ENCODE results near the gene FIP1L1. TPM values are rescaled to one million over a fixed set of nuclear protein-coding genes. Genes with fewer than 3 reads are reported as not detected.

Gene FIP1L1
- polyA plus RNA-seq, 1 of the 3 experiments (the other 2 are of a cell fraction): 20.3 TPM

DNA sequence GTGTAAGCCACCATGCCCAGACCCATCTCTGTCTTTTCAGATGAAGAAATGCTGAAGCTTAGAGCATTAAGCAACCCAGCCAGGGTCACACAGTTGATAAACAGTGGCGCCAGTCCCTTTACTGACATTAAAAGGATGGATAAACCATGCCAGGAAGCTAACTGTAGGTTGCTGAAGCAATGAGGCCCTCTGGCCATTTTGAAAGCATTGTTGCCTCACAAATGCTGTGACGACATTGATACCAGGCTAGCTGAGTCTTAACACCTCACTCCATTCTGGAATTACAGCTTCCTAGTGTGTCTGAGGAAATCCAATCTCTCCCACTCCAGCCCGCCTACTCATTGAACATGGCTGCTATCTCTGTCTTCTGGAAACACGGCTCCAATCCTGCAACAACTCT is 124.1 kb downstream of the FIP1L1 start (continued):
- TF ChIP-seq, protein P1, sequence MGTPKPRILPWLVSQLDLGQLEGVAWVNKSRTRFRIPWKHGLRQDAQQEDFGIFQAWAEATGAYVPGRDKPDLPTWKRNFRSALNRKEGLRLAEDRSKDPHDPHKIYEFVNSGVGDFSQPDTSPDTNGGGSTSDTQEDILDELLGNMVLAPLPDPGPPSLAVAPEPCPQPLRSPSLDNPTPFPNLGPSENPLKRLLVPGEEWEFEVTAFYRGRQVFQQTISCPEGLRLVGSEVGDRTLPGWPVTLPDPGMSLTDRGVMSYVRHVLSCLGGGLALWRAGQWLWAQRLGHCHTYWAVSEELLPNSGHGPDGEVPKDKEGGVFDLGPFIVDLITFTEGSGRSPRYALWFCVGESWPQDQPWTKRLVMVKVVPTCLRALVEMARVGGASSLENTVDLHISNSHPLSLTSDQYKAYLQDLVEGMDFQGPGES (IDR thresholded peaks at IDR 0.05; ENCODE audit: low read depth, low read length): no peak
- TF ChIP-seq, protein P2, sequence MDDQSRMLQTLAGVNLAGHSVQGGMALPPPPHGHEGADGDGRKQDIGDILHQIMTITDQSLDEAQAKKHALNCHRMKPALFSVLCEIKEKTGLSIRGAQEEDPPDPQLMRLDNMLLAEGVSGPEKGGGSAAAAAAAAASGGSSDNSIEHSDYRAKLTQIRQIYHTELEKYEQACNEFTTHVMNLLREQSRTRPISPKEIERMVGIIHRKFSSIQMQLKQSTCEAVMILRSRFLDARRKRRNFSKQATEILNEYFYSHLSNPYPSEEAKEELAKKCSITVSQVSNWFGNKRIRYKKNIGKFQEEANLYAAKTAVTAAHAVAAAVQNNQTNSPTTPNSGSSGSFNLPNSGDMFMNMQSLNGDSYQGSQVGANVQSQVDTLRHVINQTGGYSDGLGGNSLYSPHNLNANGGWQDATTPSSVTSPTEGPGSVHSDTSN (IDR thresholded peaks at IDR 0.05): no peak

- H3K9me3 ChIP-seq: no peaks in the 10 kb centered on the region
- POLR2A ChIA-PET: no interaction called here
- H3F3A ChIP-seq (replicated peaks; ENCODE audit: insufficient read depth): no peaks in the 10 kb centered on the region
- H3K4me2 ChIP-seq: no peak overlapping the region
- no peak overlapping the region for H2AFZ ChIP-seq (ENCODE audit: low read depth)
- TF ChIP-seq RAD21 (IDR thresholded peaks at IDR 0.05; ENCODE audit: low read length) (no peak), MEF2A (IDR thresholded peaks at IDR 0.05; ENCODE audit: borderline replicate concordance, low read depth) (no peak), TCF12 (IDR thresholded peaks at IDR 0.05) (no peak), NRF1 (IDR thresholded peaks at IDR 0.05; ENCODE audit: low read depth, low read length) (no peak)
- TF ChIP-seq, protein P1 (IDR thresholded peaks at IDR 0.05; ENCODE audit: low read depth, low read length): no peak
- TF ChIP-seq, protein P3, sequence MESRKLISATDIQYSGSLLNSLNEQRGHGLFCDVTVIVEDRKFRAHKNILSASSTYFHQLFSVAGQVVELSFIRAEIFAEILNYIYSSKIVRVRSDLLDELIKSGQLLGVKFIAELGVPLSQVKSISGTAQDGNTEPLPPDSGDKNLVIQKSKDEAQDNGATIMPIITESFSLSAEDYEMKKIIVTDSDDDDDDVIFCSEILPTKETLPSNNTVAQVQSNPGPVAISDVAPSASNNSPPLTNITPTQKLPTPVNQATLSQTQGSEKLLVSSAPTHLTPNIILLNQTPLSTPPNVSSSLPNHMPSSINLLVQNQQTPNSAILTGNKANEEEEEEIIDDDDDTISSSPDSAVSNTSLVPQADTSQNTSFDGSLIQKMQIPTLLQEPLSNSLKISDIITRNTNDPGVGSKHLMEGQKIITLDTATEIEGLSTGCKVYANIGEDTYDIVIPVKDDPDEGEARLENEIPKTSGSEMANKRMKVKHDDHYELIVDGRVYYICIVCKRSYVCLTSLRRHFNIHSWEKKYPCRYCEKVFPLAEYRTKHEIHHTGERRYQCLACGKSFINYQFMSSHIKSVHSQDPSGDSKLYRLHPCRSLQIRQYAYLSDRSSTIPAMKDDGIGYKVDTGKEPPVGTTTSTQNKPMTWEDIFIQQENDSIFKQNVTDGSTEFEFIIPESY (IDR thresholded peaks at IDR 0.05; ENCODE audit: borderline replicate concordance, low read depth): no peak
- TF ChIP-seq, protein P2 (IDR thresholded peaks at IDR 0.05): no peak
- H3K4me1 ChIP-seq (ENCODE audit: control insufficient read depth in 1 of 2, insufficient read depth in 2 of 2, low read depth in 1 of 2, low read length in 1 of 2): peaks cover 0 to 7% of the 10 kb centered on the region in 2 experiments; a peak in 1 of 4 replicates
- no peak overlapping the region for H3K4me3 ChIP-seq (ENCODE audit: low read depth in 2 of 2, low read length in 1 of 2)
- WGBS (ENCODE audit: low lambda C conversion rate): 89% methylated on average over 1 of the region's 1 CpG
- H3K36me3 ChIP-seq (replicated peaks in 1 of 2; ENCODE audit: control insufficient read depth in 1 of 2, insufficient read depth in 2 of 2, low read length in 1 of 2): no peaks in the 10 kb centered on the region
- no peak overlapping the region for H3K9ac ChIP-seq
- no peaks in the 10 kb centered on the region for H4K20me1 ChIP-seq (ENCODE audit: insufficient read depth)
- CTCF ChIA-PET: interaction anchor here (1.6 to 2.2 kb wide), 3 partner anchors 12 to 726 kb away, joined by 3 to 10 read pairs (median 5); no protein-coding TSS in a partner anchor
- DNase-seq: no peak
- no peaks in the 10 kb centered on the region for H3K9me2 ChIP-seq
- no peak overlapping the region for H3K27ac ChIP-seq (ENCODE audit: low read depth in 2 of 2, low read length in 1 of 2)
- no peaks in the 10 kb centered on the region for H3K27me3 ChIP-seq (ENCODE audit: insufficient read depth)
- H3K79me2 ChIP-seq (ENCODE audit: insufficient read depth): no peaks in the 10 kb centered on the region
Measured at GRCh38 chr4:53502094-53502493, 124.7 kb downstream of the FIP1L1 start.
